HEK293 (cell line): ENCODE measurements around the gene RPL22.

Experiments
- CTCF ChIA-PET: fragments of 350-600 bp; formaldehyde crosslinking; extraction: SDS; loops from one replicate; lab custom pipeline; 2021; ENCODE audit warnings: antibody characterized with exemption; lab: Yijun Ruan, JAX
- POLR2A ChIA-PET: fragments of 300-600 bp; formaldehyde crosslinking; extraction: SDS; loops from one replicate; lab custom pipeline; 2020; ENCODE audit warnings: antibody characterized with exemption, inconsistent platforms; lab: Yijun Ruan, JAX
- H3K27ac ChIP-seq: fragments of 200-500 bp; sonication (Bioruptor generic); 2 replicates; pipeline ENCODE4 v1.5.1; 2014; ENCODE audit warnings: low read depth, low read length, control low read depth, inconsistent platforms; ENCODE audit errors: extremely low read depth
- H3K36me3 ChIP-seq, 2 experiments: fragments of 200-500 bp in 1 of 2; sonication (Bioruptor generic) in 1 of 2; 1 replicate in 1 of 2; 2 replicates in 1 of 2; pipeline ENCODE4 v1.5.1; 2014 to 2017; ENCODE audit warnings: inconsistent platforms in 2 of 2, low read length in 2 of 2; ENCODE audit not compliant: control insufficient read depth in 2 of 2, insufficient read depth in 1 of 2
- H3K4me1 ChIP-seq: fragments of 200-500 bp; sonication (Bioruptor generic); 2 replicates; pipeline ENCODE4 v1.5.1; 2014; ENCODE audit warnings: mild to moderate bottlenecking, low read length, inconsistent platforms; ENCODE audit not compliant: control insufficient read depth, insufficient read depth
- H3K4me3 ChIP-seq: 2 replicates; pipeline ENCODE4 v1.5.1; 2011; ENCODE audit warnings: low read depth, mild to moderate bottlenecking, control low read depth, low read length, moderate library complexity
- H3K9me3 ChIP-seq: fragments of 200-500 bp; sonication (Bioruptor generic); 2 replicates; pipeline ENCODE4 v1.5.1; 2014; ENCODE audit warnings: low read depth, low read length, inconsistent platforms; ENCODE audit not compliant: control insufficient read depth, insufficient read depth
- BCL11B ChIP-seq: fragments of 450-650 bp; formaldehyde crosslinking; IDR thresholded peaks from 2 replicates; pipeline ENCODE4 v1.5.1; 2016; ENCODE audit warnings: low read depth, missing biosample characterization, missing genetic modification characterization
- ZFP3 ChIP-seq: fragments of 450-650 bp; formaldehyde crosslinking; IDR thresholded peaks from 2 replicates; pipeline ENCODE4 v1.5.1; 2016; ENCODE audit warnings: low read depth, missing biosample characterization, missing genetic modification characterization
- ZFP69B ChIP-seq: fragments of 450-650 bp; formaldehyde crosslinking; IDR thresholded peaks from 2 replicates; pipeline ENCODE4 v1.5.1; 2016; ENCODE audit warnings: missing biosample characterization, missing genetic modification characterization
- ZNF114 ChIP-seq: fragments of 450-650 bp; formaldehyde crosslinking; IDR thresholded peaks from 2 replicates; pipeline ENCODE4 v1.5.0; 2017; ENCODE audit warnings: missing biosample characterization, missing genetic modification characterization
- ZNF146 ChIP-seq: fragments of 450-650 bp; formaldehyde crosslinking; IDR thresholded peaks from 2 replicates; pipeline ENCODE4 v1.5.1; 2016; ENCODE audit warnings: missing biosample characterization, missing genetic modification characterization
- ZNF16 ChIP-seq: fragments of 450-650 bp; formaldehyde crosslinking; IDR thresholded peaks from 2 replicates; pipeline ENCODE4 v1.5.1; 2016; ENCODE audit warnings: low read depth, missing biosample characterization, missing genetic modification characterization
- ZNF2 ChIP-seq: fragments of 450-650 bp; formaldehyde crosslinking; IDR thresholded peaks from 2 replicates; pipeline ENCODE4 v1.5.1; 2016; ENCODE audit warnings: missing biosample characterization, missing genetic modification characterization
- ZNF473 ChIP-seq: fragments of 450-650 bp; formaldehyde crosslinking; IDR thresholded peaks from 2 replicates; pipeline ENCODE4 v1.5.1; 2017; ENCODE audit warnings: missing biosample characterization, missing genetic modification characterization
- ZNF610 ChIP-seq: fragments of 450-650 bp; formaldehyde crosslinking; IDR thresholded peaks from 2 replicates; pipeline ENCODE4 v1.5.1; 2016; ENCODE audit warnings: missing biosample characterization, missing genetic modification characterization, borderline replicate concordance
- ZXDB ChIP-seq: fragments of 450-650 bp; formaldehyde crosslinking; IDR thresholded peaks from 2 replicates; pipeline ENCODE4 v1.5.1; 2016; ENCODE audit warnings: missing biosample characterization, missing genetic modification characterization
- TF ChIP-seq, protein P1 (sequence below): fragments of 450-650 bp; formaldehyde crosslinking; IDR thresholded peaks from 2 replicates; pipeline ENCODE4 v1.5.1; 2016; ENCODE audit warnings: missing biosample characterization, missing genetic modification characterization
- TF ChIP-seq, protein P2 (sequence below): fragments of 450-650 bp; IDR thresholded peaks from 2 replicates; pipeline ENCODE4 v1.5.1; 2018; ENCODE audit warnings: missing biosample characterization, mild to moderate bottlenecking, missing genetic modification characterization
- TF ChIP-seq, protein P3 (sequence below): fragments of 450-650 bp; formaldehyde crosslinking; IDR thresholded peaks from 2 replicates; pipeline ENCODE4 v1.5.1; 2016; ENCODE audit warnings: missing biosample characterization, missing genetic modification characterization
- TF ChIP-seq, protein P4 (sequence below): fragments of 450-650 bp; formaldehyde crosslinking; IDR thresholded peaks from 2 replicates; pipeline ENCODE4 v1.5.1; 2016; ENCODE audit warnings: missing biosample characterization, missing genetic modification characterization, low read depth
- TF ChIP-seq, protein P5 (sequence below): fragments of 450-650 bp; formaldehyde crosslinking; IDR thresholded peaks from 2 replicates; pipeline ENCODE4 v1.5.1; 2016; ENCODE audit warnings: missing biosample characterization, missing genetic modification characterization
- TF ChIP-seq, protein P6 (sequence below): fragments of 450-650 bp; formaldehyde crosslinking; IDR thresholded peaks from 2 replicates; pipeline ENCODE4 v1.5.1; 2017; ENCODE audit warnings: missing biosample characterization, mild to moderate bottlenecking, missing genetic modification characterization, moderate library complexity

The RPL22 gene

DNA sequence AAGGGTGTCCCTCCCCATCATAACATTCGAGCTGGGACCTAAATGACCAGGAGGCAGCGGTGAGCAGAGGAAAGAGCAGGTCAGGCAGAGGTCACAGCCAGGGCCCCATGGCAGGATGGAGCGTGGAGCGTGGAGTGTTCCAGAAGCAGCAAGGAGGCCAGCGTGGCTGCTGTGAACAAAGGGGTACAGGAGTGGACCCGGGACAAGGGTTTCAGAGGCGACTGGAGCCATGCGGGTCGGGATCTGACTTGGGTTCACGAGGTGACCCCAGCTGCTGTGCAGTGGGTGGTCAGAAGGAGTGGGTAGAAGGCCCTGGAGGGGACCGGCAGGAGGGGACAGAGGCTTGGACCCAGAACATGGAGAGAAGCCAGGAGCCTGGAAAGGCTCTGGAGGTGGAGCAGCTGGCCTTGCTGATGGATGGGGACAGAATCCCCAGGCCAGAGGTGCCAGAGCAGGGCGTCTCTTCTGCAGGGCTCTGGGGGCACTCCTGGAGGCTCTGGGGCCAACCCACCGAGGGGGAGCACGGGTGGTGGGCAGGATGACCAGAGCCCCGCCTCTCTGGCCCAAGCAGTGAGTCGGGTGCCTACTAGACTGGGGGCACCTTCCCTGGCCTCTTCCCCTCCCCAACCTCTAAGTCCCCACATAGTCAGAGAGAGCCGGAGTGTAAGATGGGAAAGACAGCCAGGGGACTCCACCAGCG is 21.6 kb downstream of the RPL22 start (continued):
- TF ChIP-seq, protein P1, sequence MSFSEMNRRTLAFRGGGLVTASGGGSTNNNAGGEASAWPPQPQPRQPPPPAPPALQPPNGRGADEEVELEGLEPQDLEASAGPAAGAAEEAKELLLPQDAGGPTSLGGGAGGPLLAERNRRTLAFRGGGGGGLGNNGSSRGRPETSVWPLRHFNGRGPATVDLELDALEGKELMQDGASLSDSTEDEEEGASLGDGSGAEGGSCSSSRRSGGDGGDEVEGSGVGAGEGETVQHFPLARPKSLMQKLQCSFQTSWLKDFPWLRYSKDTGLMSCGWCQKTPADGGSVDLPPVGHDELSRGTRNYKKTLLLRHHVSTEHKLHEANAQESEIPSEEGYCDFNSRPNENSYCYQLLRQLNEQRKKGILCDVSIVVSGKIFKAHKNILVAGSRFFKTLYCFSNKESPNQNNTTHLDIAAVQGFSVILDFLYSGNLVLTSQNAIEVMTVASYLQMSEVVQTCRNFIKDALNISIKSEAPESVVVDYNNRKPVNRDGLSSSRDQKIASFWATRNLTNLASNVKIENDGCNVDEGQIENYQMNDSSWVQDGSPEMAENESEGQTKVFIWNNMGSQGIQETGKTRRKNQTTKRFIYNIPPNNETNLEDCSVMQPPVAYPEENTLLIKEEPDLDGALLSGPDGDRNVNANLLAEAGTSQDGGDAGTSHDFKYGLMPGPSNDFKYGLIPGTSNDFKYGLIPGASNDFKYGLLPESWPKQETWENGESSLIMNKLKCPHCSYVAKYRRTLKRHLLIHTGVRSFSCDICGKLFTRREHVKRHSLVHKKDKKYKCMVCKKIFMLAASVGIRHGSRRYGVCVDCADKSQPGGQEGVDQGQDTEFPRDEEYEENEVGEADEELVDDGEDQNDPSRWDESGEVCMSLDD (tag by site-specific recombination), result no peak
- TF ChIP-seq ZNF473 (tag by site-specific recombination), result no peak
- TF ChIP-seq ZXDB, result no peak
- TF ChIP-seq ZNF114, result no peak
- TF ChIP-seq ZNF2 (tag by site-specific recombination), result no peak
- no peak for TF ChIP-seq ZNF610 (tag by site-specific recombination)
- TF ChIP-seq, protein P2, sequence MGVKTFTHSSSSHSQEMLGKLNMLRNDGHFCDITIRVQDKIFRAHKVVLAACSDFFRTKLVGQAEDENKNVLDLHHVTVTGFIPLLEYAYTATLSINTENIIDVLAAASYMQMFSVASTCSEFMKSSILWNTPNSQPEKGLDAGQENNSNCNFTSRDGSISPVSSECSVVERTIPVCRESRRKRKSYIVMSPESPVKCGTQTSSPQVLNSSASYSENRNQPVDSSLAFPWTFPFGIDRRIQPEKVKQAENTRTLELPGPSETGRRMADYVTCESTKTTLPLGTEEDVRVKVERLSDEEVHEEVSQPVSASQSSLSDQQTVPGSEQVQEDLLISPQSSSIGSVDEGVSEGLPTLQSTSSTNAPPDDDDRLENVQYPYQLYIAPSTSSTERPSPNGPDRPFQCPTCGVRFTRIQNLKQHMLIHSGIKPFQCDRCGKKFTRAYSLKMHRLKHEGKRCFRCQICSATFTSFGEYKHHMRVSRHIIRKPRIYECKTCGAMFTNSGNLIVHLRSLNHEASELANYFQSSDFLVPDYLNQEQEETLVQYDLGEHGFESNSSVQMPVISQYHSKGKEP (tag by site-specific recombination), result no peak
- TF ChIP-seq ZNF146, result no peak

DNA sequence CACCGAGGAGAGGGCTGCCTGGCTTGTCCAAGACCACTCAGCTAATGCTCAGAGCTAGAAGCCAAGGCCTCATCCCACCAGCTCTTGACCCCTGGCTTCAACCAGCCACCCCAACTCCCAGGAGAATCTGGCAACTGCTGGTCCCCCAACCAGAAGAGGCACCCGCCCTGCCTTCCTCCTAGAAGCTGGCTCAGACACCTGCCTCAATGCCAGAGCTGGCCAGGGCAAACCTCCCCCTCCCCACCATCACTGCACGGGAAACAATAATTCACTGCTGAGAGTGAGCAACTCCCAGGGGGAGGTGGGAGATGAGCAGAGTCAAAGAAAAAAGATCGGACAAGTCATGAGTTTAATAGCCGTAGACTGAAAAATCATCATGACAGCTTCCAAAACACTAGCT is 22.6 kb downstream of the RPL22 start:
- H3K4me3 ChIP-seq, result no peak overlapping the region
- H3K4me1 ChIP-seq, result no peaks in the 10 kb centered on the region
- H3K36me3 ChIP-seq, result no peaks in the 10 kb centered on the region
- POLR2A ChIA-PET, result interaction anchor here (0.8 kb wide), 1 partner anchor 15 kb away, joined by 3 read pairs; no protein-coding TSS in a partner anchor
- CTCF ChIA-PET, result interaction anchor here (1.1 to 1.2 kb wide), 2 partner anchors 11 to 28 kb away, joined by 3 read pairs; no protein-coding TSS in a partner anchor
- H3K9me3 ChIP-seq, result no peaks in the 10 kb centered on the region
- no peak overlapping the region for H3K27ac ChIP-seq
- TF ChIP-seq, protein P3, sequence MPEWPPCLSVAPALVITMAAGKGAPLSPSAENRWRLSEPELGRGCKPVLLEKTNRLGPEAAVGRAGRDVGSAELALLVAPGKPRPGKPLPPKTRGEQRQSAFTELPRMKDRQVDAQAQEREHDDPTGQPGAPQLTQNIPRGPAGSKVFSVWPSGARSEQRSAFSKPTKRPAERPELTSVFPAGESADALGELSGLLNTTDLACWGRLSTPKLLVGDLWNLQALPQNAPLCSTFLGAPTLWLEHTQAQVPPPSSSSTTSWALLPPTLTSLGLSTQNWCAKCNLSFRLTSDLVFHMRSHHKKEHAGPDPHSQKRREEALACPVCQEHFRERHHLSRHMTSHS, result no peak
- TF ChIP-seq ZFP69B (tag by site-specific recombination) (no peak), ZNF16 (tag by site-specific recombination) (no peak), ZFP3 (tag by site-specific recombination) (no peak), BCL11B (no peak)
- TF ChIP-seq, protein P4, sequence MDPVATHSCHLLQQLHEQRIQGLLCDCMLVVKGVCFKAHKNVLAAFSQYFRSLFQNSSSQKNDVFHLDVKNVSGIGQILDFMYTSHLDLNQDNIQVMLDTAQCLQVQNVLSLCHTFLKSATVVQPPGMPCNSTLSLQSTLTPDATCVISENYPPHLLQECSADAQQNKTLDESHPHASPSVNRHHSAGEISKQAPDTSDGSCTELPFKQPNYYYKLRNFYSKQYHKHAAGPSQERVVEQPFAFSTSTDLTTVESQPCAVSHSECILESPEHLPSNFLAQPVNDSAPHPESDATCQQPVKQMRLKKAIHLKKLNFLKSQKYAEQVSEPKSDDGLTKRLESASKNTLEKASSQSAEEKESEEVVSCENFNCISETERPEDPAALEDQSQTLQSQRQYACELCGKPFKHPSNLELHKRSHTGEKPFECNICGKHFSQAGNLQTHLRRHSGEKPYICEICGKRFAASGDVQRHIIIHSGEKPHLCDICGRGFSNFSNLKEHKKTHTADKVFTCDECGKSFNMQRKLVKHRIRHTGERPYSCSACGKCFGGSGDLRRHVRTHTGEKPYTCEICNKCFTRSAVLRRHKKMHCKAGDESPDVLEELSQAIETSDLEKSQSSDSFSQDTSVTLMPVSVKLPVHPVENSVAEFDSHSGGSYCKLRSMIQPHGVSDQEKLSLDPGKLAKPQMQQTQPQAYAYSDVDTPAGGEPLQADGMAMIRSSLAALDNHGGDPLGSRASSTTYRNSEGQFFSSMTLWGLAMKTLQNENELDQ, result no peak
- TF ChIP-seq, protein P1 (tag by site-specific recombination), result no peak
- TF ChIP-seq, protein P5, sequence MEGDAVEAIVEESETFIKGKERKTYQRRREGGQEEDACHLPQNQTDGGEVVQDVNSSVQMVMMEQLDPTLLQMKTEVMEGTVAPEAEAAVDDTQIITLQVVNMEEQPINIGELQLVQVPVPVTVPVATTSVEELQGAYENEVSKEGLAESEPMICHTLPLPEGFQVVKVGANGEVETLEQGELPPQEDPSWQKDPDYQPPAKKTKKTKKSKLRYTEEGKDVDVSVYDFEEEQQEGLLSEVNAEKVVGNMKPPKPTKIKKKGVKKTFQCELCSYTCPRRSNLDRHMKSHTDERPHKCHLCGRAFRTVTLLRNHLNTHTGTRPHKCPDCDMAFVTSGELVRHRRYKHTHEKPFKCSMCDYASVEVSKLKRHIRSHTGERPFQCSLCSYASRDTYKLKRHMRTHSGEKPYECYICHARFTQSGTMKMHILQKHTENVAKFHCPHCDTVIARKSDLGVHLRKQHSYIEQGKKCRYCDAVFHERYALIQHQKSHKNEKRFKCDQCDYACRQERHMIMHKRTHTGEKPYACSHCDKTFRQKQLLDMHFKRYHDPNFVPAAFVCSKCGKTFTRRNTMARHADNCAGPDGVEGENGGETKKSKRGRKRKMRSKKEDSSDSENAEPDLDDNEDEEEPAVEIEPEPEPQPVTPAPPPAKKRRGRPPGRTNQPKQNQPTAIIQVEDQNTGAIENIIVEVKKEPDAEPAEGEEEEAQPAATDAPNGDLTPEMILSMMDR (tag by site-specific recombination), result no peak
- TF ChIP-seq, protein P6, sequence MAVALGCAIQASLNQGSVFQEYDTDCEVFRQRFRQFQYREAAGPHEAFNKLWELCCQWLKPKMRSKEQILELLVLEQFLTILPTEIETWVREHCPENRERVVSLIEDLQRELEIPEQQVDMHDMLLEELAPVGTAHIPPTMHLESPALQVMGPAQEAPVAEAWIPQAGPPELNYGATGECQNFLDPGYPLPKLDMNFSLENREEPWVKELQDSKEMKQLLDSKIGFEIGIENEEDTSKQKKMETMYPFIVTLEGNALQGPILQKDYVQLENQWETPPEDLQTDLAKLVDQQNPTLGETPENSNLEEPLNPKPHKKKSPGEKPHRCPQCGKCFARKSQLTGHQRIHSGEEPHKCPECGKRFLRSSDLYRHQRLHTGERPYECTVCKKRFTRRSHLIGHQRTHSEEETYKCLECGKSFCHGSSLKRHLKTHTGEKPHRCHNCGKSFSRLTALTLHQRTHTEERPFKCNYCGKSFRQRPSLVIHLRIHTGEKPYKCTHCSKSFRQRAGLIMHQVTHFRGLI (tag by site-specific recombination), result no peak
